Measurements from ENCODE around the gene GARIN5B. TPM values are rescaled to one million over a fixed set of nuclear protein-coding genes. Genes with fewer than 3 reads are reported as not detected.
"Not testable (repeated sequence)": the region's sequence is repeated elsewhere in the genome, so short reads cannot be mapped to it uniquely, and the experiment has no call there.

The GARIN5B gene
- total RNA-seq, 1 donor from 2014 or later = not detected

DNA sequence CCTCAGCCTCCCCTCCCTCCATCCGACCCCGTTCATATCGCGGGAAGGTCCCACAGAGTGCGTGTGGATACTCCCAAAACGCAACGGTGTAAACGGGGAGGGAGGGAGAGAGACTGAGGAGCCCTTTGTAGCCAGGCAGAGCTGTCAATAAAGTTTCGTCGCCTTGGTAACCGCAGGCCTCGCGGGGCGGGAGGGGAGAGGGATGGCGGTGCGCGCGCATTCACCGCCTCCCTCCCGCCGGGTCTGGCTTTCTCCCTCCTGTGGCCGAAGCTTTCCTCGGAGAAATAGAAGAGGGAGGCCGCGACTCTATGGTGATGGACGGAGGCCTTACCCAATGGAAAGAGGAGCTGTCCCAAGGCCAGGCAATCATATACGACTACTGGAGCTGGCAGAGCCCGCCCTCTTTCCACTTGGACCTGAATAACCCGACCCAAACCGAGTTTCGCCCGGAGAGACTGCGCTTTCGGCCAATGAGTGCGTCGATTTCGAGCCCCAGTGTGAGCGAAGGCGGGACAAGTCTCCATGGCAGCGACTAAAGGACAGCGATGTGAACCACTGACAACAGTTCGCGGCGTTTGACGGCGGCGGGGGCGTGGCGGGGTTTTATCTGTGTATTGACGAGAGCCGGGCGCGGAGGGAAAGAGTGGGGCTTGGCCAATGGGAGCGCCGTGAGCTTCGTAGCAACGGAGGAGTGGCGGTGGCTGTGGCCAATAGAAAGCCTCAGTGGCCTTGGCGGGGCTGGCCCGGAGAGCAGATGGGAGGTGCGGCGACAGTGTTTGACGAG is 23.8 kb downstream of the GARIN5B start, which contains the start of gene KMT5C:
TSS of gene KMT5C (plus strand) at position 772 of the 784 bp plus-strand sequence. CDS start 2,061 bp downstream, outside the sequence.
- DNase-seq (ENCODE audit: low spot score) (peak; percentile 100), ATAC-seq (peak; percentile 96)
- intact Hi-C loops (cut with DNase I) = no loop called here

DNA sequence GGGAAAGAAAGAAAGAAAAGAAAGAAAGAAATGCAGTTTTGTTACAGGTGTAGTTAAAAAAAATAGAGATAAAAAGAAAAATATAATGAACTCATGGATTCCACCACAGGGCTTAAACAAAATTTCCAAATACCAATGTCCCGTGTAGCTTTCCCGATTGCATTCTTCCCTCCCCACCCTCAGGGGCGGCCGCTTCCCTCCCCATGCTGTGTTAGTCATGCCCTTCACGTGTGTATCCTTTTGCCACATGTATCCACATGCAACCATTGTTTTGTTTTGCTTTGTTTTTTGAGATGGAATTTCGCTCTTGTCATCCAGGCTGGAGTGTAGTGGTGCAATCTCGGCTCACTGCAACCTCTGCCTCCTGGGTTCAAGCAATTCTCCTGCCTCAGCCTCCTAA is 27.0 kb downstream of the GARIN5B start:
- intact Hi-C loops (cut with DNase I) = no loop called here
- ATAC-seq = no peak
- no peak for DNase-seq (ENCODE audit: low spot score)

GRCh38 chr19:55333870-55334269 is 29.2 kb downstream of the GARIN5B start:
- DNase-seq (ENCODE audit: low spot score) = no peak
- intact Hi-C loops (cut with DNase I) = no loop called here
- no peak for ATAC-seq

GRCh38 chr19:55329791-55330190 is 33.3 kb downstream of the GARIN5B start:
- intact Hi-C loops (cut with DNase I); ATAC-seq; DNase-seq (ENCODE audit: low spot score): not testable (repeated sequence)

DNA sequence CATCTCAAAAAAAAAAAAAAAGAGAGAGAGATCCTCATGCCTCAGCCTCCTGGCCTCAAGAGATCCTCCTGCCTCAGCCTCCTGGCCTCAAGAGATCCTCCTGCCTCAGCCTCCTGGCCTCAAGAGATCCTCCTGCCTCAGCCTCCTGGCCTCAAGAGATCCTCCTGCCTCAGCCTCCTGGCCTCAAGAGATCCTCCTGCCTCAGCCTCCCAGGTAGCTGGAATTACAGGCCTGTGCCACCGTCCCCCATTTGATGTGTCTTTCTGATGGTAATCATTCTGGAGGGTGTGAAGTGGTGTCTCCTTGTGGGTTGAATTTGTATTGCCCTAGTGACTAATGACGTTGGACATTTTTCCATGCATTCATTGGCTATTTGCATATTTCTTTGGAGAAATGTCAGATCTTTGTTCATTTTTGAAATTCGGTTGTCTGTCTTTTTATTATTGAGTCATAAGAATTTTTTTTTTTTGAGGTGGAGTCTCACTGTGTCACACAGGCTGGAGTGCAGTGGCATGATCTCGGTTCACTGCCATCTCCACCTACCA is 34.2 kb downstream of the GARIN5B start:
- ATAC-seq; intact Hi-C loops (cut with DNase I); DNase-seq (ENCODE audit: low spot score): not testable (repeated sequence)

DNA sequence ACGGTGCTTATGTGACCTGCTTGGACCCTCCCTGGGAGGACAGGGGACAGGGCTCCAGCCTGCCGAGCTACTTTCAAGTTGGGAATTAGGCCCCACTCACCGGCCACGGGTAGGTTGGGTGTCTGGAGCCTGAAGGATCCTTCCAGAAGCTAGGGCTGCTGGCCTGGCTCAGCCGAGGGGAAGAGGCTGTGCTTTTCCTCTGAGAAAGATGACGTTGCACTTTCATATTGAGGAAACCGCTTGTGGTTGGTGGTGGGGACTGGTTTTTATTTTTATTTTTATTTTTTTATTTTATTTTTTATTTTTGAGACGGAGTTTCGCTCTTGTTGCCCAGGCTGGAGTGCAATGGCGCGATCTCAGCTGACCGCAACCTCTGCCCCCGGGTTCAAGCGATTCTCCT is 37.9 kb downstream of the GARIN5B start, which contains the start of gene TMEM150B:
TSS of gene TMEM150B (minus strand) at position 170 of the 400 bp plus-strand sequence. CDS start 4,305 bp downstream, outside the sequence.
- intact Hi-C loops (cut with DNase I) = no loop called here
- DNase-seq (ENCODE audit: low spot score) (no peak), ATAC-seq (peak; percentile 23)

- intact Hi-C loops (cut with DNase I) = no loop called here
- ATAC-seq = no peak
- no peak for DNase-seq (ENCODE audit: low spot score)
Measured at GRCh38 chr19:55324662-55325061, 38.4 kb downstream of the GARIN5B start.

DNA sequence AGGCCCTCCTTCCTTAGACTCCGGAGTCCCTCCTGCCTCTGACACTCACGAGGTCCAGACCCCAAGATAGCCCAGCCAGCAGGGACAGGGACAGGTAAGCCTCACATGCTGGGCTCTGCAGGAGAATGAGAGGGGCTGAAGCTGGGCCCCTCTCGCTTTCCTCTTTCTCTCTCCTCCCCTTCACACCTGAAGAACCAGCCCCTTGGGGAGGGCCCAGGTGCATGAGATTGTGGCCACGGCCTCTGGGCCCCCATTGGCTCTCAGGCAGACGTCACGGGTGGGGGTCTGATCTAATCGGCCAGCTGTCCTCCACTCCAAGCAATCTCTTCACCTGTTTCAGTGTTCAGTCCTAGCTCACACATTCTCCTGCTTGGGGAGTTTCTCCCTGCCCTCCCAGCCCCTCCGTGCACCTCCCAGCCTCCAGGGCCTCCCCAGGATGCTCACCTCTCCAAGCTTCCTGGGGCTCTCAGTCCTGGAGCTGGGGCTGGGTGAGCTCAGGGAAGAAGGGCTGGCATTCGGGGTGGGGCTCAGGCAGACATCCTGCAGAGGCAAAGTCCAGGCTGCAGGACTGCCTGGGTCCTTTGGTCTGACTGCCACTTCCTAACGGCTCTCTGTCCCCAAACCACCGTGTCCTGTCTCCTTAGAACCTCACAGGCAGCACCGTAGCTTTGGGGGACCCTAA is 40.7 kb downstream of the GARIN5B start:
- ATAC-seq = no peak
- intact Hi-C loops (cut with DNase I) = no loop called here

GRCh38 chr19:55321466-55322137 is 41.5 kb downstream of the GARIN5B start:
- ATAC-seq (no peak), DNase-seq (ENCODE audit: low spot score) (no peak)
- intact Hi-C loops (cut with DNase I) = no loop called here

More for the DNA sequence above, 40.7 kb downstream of the GARIN5B start:
- no peak for DNase-seq (ENCODE audit: low spot score)

GRCh38 chr19:55320844-55321419 is 42.1 kb downstream of the GARIN5B start:
- intact Hi-C loops (cut with DNase I) = no loop called here
- DNase-seq (ENCODE audit: low spot score) (no peak), ATAC-seq (no peak)

GRCh38 chr19:55319785-55320184 is 43.3 kb downstream of the GARIN5B start:
- no peak for DNase-seq (ENCODE audit: low spot score)
- intact Hi-C loops (cut with DNase I) = no loop called here
- ATAC-seq = peak; percentile 67

DNA sequence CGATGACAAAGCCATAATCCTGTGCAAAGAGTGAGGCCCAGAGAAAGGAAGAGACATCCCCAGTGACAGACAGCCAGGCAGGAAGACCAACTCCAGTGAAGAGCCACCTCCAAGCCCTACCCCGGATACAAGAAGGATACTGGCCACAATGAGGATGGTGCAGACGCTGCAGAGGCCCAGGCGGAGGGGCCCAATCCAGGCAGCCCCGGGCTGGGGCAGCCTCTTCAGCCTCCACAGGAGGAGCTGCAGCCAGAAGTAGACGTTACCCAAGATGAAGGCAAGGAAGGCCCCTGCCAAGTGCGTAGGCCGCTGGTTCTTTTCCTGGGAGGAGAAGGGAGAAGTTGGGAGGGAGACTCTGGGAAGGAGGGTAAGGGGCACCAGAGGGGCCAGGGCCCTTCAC is 46.4 kb downstream of the GARIN5B start:
- DNase-seq (ENCODE audit: low spot score) (no peak), ATAC-seq (no peak)
- intact Hi-C loops (cut with DNase I) = no loop called here

DNA sequence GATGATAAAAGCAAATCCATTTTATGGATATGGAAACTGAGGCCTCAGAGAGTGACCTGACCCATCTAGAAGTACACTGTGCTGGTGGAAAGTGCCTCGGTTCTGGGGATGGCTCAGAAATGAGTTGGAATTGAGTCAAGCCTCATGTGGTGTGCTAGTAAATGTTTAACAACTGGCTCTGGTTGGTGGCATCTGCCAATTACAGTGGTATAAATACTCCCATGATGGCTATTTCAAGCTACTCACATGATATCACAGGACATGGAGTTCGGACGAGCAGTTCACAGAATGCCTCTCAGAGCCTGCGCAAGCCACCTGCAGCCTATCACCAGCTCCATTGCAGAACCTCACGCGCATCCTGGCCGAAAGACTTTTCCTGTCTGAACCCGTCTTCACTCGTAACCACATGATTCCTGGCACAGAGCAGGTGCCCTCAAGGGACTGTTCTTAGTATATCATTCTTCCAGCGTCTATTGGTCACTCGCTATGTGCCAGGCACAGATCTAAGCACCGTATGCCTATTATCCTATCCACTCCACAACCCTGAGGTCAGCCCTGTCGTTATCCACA is 47.0 kb downstream of the GARIN5B start:
- no peak for DNase-seq (ENCODE audit: low spot score)
- intact Hi-C loops (cut with DNase I) = no loop called here

DNA sequence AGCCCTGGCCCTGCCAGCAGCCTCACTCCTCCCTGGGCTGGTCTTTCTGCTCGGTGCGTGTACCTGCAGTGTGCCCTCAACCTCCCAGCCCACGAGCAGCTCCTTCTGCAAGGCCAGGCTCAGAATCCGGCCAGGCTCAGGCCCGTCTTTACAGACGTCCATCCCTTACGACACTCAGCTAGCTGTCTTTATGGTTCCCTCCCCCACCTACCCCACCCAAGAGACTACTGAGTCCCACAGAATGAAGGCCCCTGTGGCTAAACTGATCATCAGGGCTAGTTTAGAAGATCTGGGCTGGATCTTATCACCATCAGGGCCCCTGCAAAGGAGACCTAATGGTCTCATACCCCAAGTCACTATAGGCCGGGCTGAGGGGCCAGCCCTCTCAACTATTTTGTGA is 48.7 kb downstream of the GARIN5B start:
- ATAC-seq (no peak), DNase-seq (ENCODE audit: low spot score) (no peak)
- intact Hi-C loops (cut with DNase I) = no loop called here

More for the DNA sequence above, 47.0 kb downstream of the GARIN5B start:
- no peak for ATAC-seq

DNA sequence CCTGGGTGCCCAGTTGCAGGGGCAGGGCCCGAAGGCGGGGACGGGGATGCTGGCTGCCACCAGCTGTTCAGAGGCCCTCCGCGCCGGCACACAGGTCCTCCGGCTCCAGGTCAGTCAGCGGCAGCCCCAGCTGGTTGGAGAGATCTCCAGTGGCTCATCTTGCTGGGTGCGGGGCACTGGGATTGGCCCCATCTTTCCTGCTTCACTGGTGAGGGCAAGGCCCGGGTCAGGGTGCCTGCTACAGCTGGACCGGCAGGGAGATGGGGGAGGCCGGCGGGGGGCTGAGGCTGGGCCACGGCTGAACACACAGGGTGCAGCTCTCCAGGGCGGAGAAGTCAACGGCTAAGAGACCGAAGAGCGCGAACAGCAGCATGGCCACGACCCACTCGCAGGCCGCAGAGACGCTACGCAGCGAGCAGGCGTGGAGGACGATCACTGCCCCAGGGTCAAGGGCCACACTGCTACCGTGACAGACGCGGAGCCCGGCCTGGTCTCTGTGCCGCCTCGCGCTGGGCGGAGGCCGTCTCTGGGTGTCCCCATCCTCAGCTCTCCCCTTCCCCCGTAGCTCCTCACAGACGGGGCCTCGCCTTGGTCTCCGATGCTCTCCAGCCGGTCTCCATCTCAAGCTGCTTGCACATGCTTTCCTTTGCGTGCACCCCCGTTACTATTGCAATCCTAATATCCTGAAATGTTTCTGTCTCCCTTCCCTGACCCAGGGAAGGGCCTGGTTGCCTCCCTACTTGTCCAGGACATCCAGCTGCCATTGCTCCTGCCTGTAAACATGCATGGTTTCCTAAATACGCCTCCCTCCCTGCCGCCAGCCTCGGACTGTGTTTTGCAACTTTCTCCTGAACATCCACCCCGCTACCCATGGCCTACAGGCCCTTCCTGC is 50.2 kb downstream of the GARIN5B start:
- DNase-seq (ENCODE audit: low spot score) = no peak
- intact Hi-C loops (cut with DNase I) = no loop called here
- no peak for ATAC-seq

DNA sequence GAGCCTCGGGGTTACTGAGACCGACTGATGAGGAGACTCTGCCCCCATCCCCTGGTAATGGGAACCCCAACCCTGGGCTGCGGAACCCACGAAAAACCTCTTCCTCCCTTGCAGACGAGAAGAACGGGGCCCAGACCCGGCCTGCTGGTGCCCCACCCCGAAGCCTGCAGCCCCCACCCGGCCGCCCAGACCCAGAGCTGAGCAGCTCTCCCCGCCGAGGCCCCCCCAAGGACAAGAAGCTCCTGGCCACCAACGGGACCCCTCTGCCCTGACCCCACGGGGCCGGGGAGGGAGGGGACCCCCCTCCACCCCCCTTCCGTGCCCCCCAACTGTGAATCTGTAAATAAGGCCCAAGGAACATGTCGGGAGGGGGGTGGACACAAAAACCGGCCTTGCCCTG is 51.3 kb downstream of the GARIN5B start:
- DNase-seq (ENCODE audit: low spot score) (no peak), ATAC-seq (no peak)
- intact Hi-C loops (cut with DNase I) = no loop called here

DNA sequence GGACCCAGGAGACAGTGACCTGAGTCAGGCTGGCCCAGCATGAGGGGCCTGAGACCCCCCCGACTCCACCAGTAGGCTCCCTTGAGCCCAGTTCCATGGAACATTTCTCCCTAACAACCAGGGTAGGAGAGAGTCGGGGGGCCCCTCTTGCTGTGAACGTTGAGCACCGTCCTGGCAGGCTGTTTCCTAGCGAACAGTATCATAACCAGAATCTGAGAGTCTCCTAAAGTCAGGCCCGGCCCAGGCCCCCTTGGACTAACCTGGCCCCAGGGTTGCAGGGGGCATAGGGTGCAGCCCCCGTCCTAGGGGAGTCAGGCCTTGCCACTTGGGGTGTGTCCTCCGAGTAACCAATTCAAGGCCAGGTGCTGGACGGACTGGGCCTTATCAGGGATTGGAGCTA is 51.7 kb downstream of the GARIN5B start:
- DNase-seq (ENCODE audit: low spot score) = no peak
- no peak for ATAC-seq
- intact Hi-C loops (cut with DNase I) = no loop called here

GRCh38 chr19:55310498-55310897 is 52.6 kb downstream of the GARIN5B start:
- ATAC-seq (no peak), DNase-seq (ENCODE audit: low spot score) (no peak)
- intact Hi-C loops (cut with DNase I) = no loop called here

Data from sciatic nerve (tissue), 2 donors.